Liver (tissue), 9 donors: Measurements from ENCODE around the gene STKLD1. TPM values are rescaled to one million over a fixed set of nuclear protein-coding genes. Genes with fewer than 3 reads are reported as not detected.
A peak's percentile ranks its signal among the peaks of the same experiment; 100 is the strongest.

Source experiments
- DNase-seq: peaks from one replicate; pipeline ENCODE4 v3.0.0-alpha.2; 2017; ENCODE audit warnings: low spot score
- H3K27ac ChIP-seq, 2 donors: one replicate each; pipeline ENCODE4 v1.7.0; 2013; ENCODE audit warnings: inconsistent platforms in 2 of 2, low read length in 2 of 2, control low read depth in 1 of 2, low read depth in 1 of 2, mild to moderate bottlenecking in 1 of 2
- H3K27me3 ChIP-seq, 4 donors: one replicate each; pipeline versions ENCODE4 v1.6.1 to v1.7.0; 2013; ENCODE audit warnings: low read length in 3 of 4, inconsistent platforms in 1 of 4, mild to moderate bottlenecking in 1 of 4, moderate library complexity in 1 of 4; ENCODE audit not compliant: control insufficient read depth in 4 of 4, insufficient read depth in 4 of 4
- H3K36me3 ChIP-seq, 4 donors: one replicate each; pipeline versions ENCODE4 v1.6.1 to v1.7.0; 2013; ENCODE audit warnings: low read length in 3 of 4, mild to moderate bottlenecking in 3 of 4, low read depth in 1 of 4, moderate library complexity in 1 of 4; ENCODE audit not compliant: control insufficient read depth in 4 of 4, insufficient read depth in 3 of 4
- H3K4me1 ChIP-seq, 4 donors: one replicate each; pipeline versions ENCODE4 v1.6.1 to v1.7.0; 2013; ENCODE audit warnings: low read length in 3 of 4, mild to moderate bottlenecking in 3 of 4, moderate library complexity in 1 of 4; ENCODE audit not compliant: control insufficient read depth in 4 of 4, insufficient read depth in 4 of 4
- H3K4me3 ChIP-seq, 3 donors: one replicate each; pipeline versions ENCODE4 v1.6.1 to v1.7.0; 2013; ENCODE audit warnings: low read length in 3 of 3, control low read depth in 1 of 3, low read depth in 1 of 3, mild to moderate bottlenecking in 1 of 3
- H3K9ac ChIP-seq, 2 donors: one replicate each; pipeline ENCODE4 v1.7.0; 2013; ENCODE audit warnings: low read length in 2 of 2, mild to moderate bottlenecking in 2 of 2, moderate library complexity in 2 of 2, control low read depth in 1 of 2, low read depth in 1 of 2
- H3K9me3 ChIP-seq, 4 donors: one replicate each; pipeline versions ENCODE4 v1.6.1 to v1.7.0; 2013; ENCODE audit warnings: low read length in 3 of 4; ENCODE audit not compliant: control insufficient read depth in 4 of 4
- ATF3 ChIP-seq: IDR thresholded peaks from 2 replicates; pipeline ENCODE4 v1.6.1; 2016; ENCODE audit warnings: antibody characterized with exemption
- CTCF ChIP-seq: fragments of 150-350 bp; IDR thresholded peaks from 2 replicates; pipeline ENCODE4 v1.5.1; 2017; ENCODE audit warnings: improper control_type of control experiment, low read depth, low read length; ENCODE audit not compliant: missing input control
- EGR1 ChIP-seq, 2 donors: IDR thresholded peaks; 2 replicates each; pipeline ENCODE4 v1.6.1; 2016 to 2018; ENCODE audit warnings: antibody characterized with exemption in 2 of 2, low read depth in 2 of 2
- FOXA1 ChIP-seq: IDR thresholded peaks from 2 replicates; pipeline ENCODE4 v1.6.1; 2016; ENCODE audit warnings: antibody characterized with exemption
- FOXA2 ChIP-seq: IDR thresholded peaks from 2 replicates; pipeline ENCODE4 v1.6.1; 2016; ENCODE audit warnings: antibody characterized with exemption
- GABPA ChIP-seq, 2 donors: IDR thresholded peaks in 1 of 2; conservative IDR thresholded peaks in 1 of 2; 2 replicates each; pipeline ENCODE4 v1.6.1; 2016; ENCODE audit warnings: antibody characterized with exemption in 2 of 2, mild to moderate bottlenecking in 1 of 2, moderate library complexity in 1 of 2
- HNF4A ChIP-seq, 2 donors: conservative IDR thresholded peaks; 2 replicates each; pipeline ENCODE4 v1.6.1; 2016; ENCODE audit warnings: antibody characterized with exemption in 2 of 2, mild to moderate bottlenecking in 2 of 2
- HNF4G ChIP-seq: IDR thresholded peaks from 2 replicates; pipeline ENCODE4 v1.6.1; 2016; ENCODE audit warnings: antibody characterized with exemption
- JUND ChIP-seq, 2 donors: IDR thresholded peaks; 2 replicates each; pipeline ENCODE4 v1.6.1; 2016; ENCODE audit warnings: antibody characterized with exemption in 2 of 2
- MAX ChIP-seq: IDR thresholded peaks from 2 replicates; pipeline ENCODE4 v1.6.1; 2016; ENCODE audit warnings: antibody characterized with exemption
- NR2F2 ChIP-seq: IDR thresholded peaks from 2 replicates; pipeline ENCODE4 v1.6.1; 2016; ENCODE audit warnings: antibody characterized with exemption
- RAD21 ChIP-seq, 2 donors: IDR thresholded peaks; 2 replicates each; pipeline ENCODE4 v1.6.1; 2016; ENCODE audit warnings: antibody characterized with exemption in 2 of 2, mild to moderate bottlenecking in 2 of 2
- RXRA ChIP-seq, 2 donors: IDR thresholded peaks; 2 replicates each; pipeline ENCODE4 v1.6.1; 2017 to 2018; ENCODE audit warnings: antibody characterized with exemption in 2 of 2, mild to moderate bottlenecking in 1 of 2
- SP1 ChIP-seq: IDR thresholded peaks from 2 replicates; pipeline ENCODE4 v1.6.1; 2018; ENCODE audit warnings: antibody characterized with exemption, mild to moderate bottlenecking
- TAF1 ChIP-seq: conservative IDR thresholded peaks from 2 replicates; pipeline ENCODE4 v1.6.1; 2016; ENCODE audit warnings: antibody characterized with exemption, mild to moderate bottlenecking
- YY1 ChIP-seq: IDR thresholded peaks from 2 replicates; pipeline ENCODE4 v1.6.1; 2016; ENCODE audit warnings: antibody characterized with exemption, mild to moderate bottlenecking
- WGBS: extraction: QIAGEN DNeasy Blood & Tissue Kit; methylation state at CpG from one replicate; pipeline ENCODE4 v1.1.7; 2013; 5-methylcytosine and 5-hydroxymethylcytosine counted together
- polyA plus RNA-seq, 2 donors: library from polyadenylated mRNA; stranded (reverse) in 1 of 2; unstranded in 1 of 2; fragments of 200-250 nt in 1 of 2; fragments of >200 nt in 1 of 2; fragmentation: Nextera tagmentation in 1 of 2; extraction: Ambion mirVana in 1 of 2; gene quantifications; one replicate each; pipeline versions ENCODE4 v1.2.1 to v1.2.3, GENCODE V29; 2013 to 2015
- total RNA-seq, 2 donors: library from RNA; depleted of rRNA; stranded (reverse); fragments of >200 nt; gene quantifications; one replicate each; pipeline ENCODE4 v1.2.3, GENCODE V29; 2014
- TF ChIP-seq, protein P1 (sequence below): IDR thresholded peaks from 2 replicates; pipeline ENCODE4 v1.6.1; 2016; ENCODE audit warnings: antibody characterized with exemption
- TF ChIP-seq, protein P2 (sequence below): IDR thresholded peaks from 2 replicates; pipeline ENCODE4 v1.6.1; 2016; ENCODE audit warnings: antibody characterized with exemption, mild to moderate bottlenecking
- donor health status: healthy.
- donor health status: healthy.
- donor health status: healthy.
- donor health status: healthy.
- donor health status: healthy.

The STKLD1 gene
- total and polyA plus RNA-seq, 4 donors = 0.25 to 0.85 (median 0.33) TPM

GRCh38 chr9:133335924-133336811 is 40.0 kb upstream of the STKLD1 start, which contains the start of gene SURF6:
SURF6 (minus strand) TSS chr9:133336188; CDS start chr9:133336132, 56 bp downstream.
- TF ChIP-seq MAX (peak; percentile 56), FOXA1 (peak; percentile 48), YY1 (peak; percentile 91), NR2F2 (no peak), EGR1 (IDR thresholded peaks at IDR 0.05; ENCODE audit: low read depth in 2 of 2) (peak in 1 of 2 donors; percentile 25), RXRA (IDR thresholded peaks at IDR 0.05) (peak in 1 of 2 donors; percentile 5), JUND (IDR thresholded peaks at IDR 0.05) (no peak), GABPA (IDR thresholded peaks at IDR 0.05 in 1 of 2, conservative IDR thresholded peaks at IDR 0.05 in 1 of 2) (peak; percentile 65 to 94), CTCF (no peak), TAF1 (peak; percentile 23), RAD21 (IDR thresholded peaks at IDR 0.05) (peak in 1 of 2 donors; percentile 51), HNF4G (no peak), ATF3 (no peak), FOXA2 (peak; percentile 31), SP1 (peak; percentile 53), HNF4A (conservative IDR thresholded peaks at IDR 0.05) (peak in 1 of 2 donors; percentile 10)
- TF ChIP-seq, protein P1, sequence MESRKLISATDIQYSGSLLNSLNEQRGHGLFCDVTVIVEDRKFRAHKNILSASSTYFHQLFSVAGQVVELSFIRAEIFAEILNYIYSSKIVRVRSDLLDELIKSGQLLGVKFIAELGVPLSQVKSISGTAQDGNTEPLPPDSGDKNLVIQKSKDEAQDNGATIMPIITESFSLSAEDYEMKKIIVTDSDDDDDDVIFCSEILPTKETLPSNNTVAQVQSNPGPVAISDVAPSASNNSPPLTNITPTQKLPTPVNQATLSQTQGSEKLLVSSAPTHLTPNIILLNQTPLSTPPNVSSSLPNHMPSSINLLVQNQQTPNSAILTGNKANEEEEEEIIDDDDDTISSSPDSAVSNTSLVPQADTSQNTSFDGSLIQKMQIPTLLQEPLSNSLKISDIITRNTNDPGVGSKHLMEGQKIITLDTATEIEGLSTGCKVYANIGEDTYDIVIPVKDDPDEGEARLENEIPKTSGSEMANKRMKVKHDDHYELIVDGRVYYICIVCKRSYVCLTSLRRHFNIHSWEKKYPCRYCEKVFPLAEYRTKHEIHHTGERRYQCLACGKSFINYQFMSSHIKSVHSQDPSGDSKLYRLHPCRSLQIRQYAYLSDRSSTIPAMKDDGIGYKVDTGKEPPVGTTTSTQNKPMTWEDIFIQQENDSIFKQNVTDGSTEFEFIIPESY = peak; percentile 82
- TF ChIP-seq, protein P2, sequence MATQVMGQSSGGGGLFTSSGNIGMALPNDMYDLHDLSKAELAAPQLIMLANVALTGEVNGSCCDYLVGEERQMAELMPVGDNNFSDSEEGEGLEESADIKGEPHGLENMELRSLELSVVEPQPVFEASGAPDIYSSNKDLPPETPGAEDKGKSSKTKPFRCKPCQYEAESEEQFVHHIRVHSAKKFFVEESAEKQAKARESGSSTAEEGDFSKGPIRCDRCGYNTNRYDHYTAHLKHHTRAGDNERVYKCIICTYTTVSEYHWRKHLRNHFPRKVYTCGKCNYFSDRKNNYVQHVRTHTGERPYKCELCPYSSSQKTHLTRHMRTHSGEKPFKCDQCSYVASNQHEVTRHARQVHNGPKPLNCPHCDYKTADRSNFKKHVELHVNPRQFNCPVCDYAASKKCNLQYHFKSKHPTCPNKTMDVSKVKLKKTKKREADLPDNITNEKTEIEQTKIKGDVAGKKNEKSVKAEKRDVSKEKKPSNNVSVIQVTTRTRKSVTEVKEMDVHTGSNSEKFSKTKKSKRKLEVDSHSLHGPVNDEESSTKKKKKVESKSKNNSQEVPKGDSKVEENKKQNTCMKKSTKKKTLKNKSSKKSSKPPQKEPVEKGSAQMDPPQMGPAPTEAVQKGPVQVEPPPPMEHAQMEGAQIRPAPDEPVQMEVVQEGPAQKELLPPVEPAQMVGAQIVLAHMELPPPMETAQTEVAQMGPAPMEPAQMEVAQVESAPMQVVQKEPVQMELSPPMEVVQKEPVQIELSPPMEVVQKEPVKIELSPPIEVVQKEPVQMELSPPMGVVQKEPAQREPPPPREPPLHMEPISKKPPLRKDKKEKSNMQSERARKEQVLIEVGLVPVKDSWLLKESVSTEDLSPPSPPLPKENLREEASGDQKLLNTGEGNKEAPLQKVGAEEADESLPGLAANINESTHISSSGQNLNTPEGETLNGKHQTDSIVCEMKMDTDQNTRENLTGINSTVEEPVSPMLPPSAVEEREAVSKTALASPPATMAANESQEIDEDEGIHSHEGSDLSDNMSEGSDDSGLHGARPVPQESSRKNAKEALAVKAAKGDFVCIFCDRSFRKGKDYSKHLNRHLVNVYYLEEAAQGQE = no peak
- peak within 1 kb of the TSS; percentile 26 to 75 for H3K27ac ChIP-seq
- peaks cover 0 to 26% (median 15%) of the 10 kb centered on the region in 4 donors for H3K4me1 ChIP-seq
- peak; percentile 92 for DNase-seq
- peak within 1 kb of the TSS; percentile 53 to 72 for H3K9ac ChIP-seq
- no peaks in the 10 kb centered on the region for H3K9me3 ChIP-seq
- H3K27me3 ChIP-seq = no peaks in the 10 kb centered on the region
- WGBS = 6% methylated on average over 70 of the region's 70 CpGs
- peak within 1 kb of the TSS; percentile 67 to 85 (median 80) for H3K4me3 ChIP-seq
- peaks cover 19 to 45% (median 27%) of the 10 kb centered on the region in 4 donors for H3K36me3 ChIP-seq
